ENCODE measurements around the gene FKBP2.

DNA sequence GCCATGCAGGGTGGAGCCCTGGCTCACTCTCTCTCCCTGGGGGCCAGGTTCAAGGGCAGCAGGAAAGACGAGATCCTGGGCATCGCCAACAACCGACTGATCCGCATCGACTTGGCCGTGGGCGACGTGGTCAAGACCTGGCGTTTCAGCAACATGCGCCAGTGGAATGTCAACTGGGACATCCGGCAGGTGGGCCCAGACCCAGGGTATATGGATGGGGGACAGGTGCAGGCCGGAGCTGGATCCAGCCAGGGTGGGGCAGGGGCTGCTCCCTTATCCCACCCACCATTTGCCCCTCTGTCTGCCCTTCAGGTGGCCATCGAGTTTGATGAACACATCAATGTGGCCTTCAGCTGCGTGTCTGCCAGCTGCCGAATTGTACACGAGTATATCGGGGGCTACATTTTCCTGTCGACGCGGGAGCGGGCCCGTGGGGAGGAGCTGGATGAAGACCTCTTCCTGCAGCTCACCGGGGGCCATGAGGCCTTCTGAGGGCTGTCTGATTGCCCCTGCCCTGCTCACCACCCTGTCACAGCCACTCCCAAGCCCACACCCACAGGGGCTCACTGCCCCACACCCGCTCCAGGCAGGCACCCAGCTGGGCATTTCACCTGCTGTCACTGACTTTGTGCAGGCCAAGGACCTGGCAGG is 17.8 kb upstream of the FKBP2 start:
- no peak for TF ChIP-seq CTCF (IDR thresholded peaks at IDR 0.05; ENCODE audit: poor library complexity)
- TF ChIP-seq EZH2 (IDR thresholded peaks at IDR 0.05; ENCODE audit: borderline replicate concordance): no peak
- no peak for TF ChIP-seq EZH2phosphoT487 (IDR thresholded peaks at IDR 0.05; ENCODE audit: low read depth, severe bottlenecking, unreplicated experiment)

Measured in hepatocyte (in vitro differentiated cells).